Neural cell (in vitro differentiated cells): ENCODE data around the gene ZFP36L2. TPM values are rescaled to one million over a fixed set of nuclear protein-coding genes. Genes with fewer than 3 reads are reported as not detected.

Experiments used
- H2AFZ ChIP-seq: fragments of 200-600, 300-800 bp; sonication (generic), shearing (Covaris generic); 2 replicates; pipeline ENCODE4 v1.6.0; 2014; ENCODE audit warnings: low read depth, mild to moderate bottlenecking, antibody characterized with exemption, low read length, moderate library complexity
- H3F3A ChIP-seq: fragments of 200-600 bp; shearing (Covaris generic); 2 replicates; pipeline ENCODE4 v1.6.1; 2016; ENCODE audit warnings: mild to moderate bottlenecking, moderate library complexity, mixed read lengths, antibody characterized with exemption, low read length; ENCODE audit not compliant: insufficient read depth, poor library complexity, severe bottlenecking
- H3K27ac ChIP-seq: fragments of 200-600, 300-800 bp; sonication (generic), shearing (Covaris generic); 2 replicates; pipeline ENCODE4 v1.5.1; 2014; ENCODE audit warnings: mild to moderate bottlenecking, low read length, moderate library complexity
- H3K27me3 ChIP-seq: fragments of 300-800, 200-600 bp; sonication (generic), shearing (Covaris generic); 2 replicates; pipeline ENCODE4 v1.6.0; 2014; ENCODE audit warnings: mild to moderate bottlenecking, low read depth, low read length, moderate library complexity; ENCODE audit not compliant: insufficient read depth
- H3K36me3 ChIP-seq: fragments of 300-800, 200-600 bp; sonication (generic), shearing (Covaris generic); 2 replicates; pipeline ENCODE4 v1.5.1; 2014; ENCODE audit warnings: mild to moderate bottlenecking, antibody characterized with exemption, low read length, moderate library complexity; ENCODE audit not compliant: insufficient read depth
- H3K4me2 ChIP-seq: fragments of 300-800, 200-600 bp; sonication (generic), shearing (Covaris generic); 2 replicates; pipeline ENCODE4 v1.6.0; 2014; ENCODE audit warnings: mild to moderate bottlenecking, low read length
- H3K4me3 ChIP-seq: fragments of 300-800, 200-600 bp; sonication (generic), shearing (Covaris generic); 2 replicates; pipeline ENCODE4 v1.5.1; 2014; ENCODE audit warnings: mild to moderate bottlenecking, low read length, moderate library complexity
- H3K79me2 ChIP-seq: fragments of 200-600 bp; shearing (Covaris generic); replicated peaks from 2 replicates; pipeline ENCODE4 v1.6.0; 2014; ENCODE audit warnings: mild to moderate bottlenecking, low read length, moderate library complexity; ENCODE audit not compliant: insufficient read depth
- H3K9ac ChIP-seq: fragments of 300-800, 200-600 bp; sonication (generic), shearing (Covaris generic); 2 replicates; pipeline ENCODE4 v1.6.1; 2016; ENCODE audit warnings: mild to moderate bottlenecking, low read length, mixed read lengths
- H3K9me2 ChIP-seq: fragments of 200-600 bp; shearing (Covaris generic); 2 replicates; pipeline ENCODE4 v1.6.1; 2016; ENCODE audit warnings: mild to moderate bottlenecking, low read length, mixed read lengths; ENCODE audit not compliant: insufficient read depth
- H3K9me3 ChIP-seq: fragments of 200-600, 300-800 bp; sonication (generic), shearing (Covaris generic); 2 replicates; pipeline ENCODE4 v1.6.1; 2016; ENCODE audit warnings: mild to moderate bottlenecking, mixed run types, low read length, moderate library complexity, mixed read lengths
- H4K20me1 ChIP-seq: fragments of 200-600 bp; shearing (Covaris generic); 2 replicates; pipeline ENCODE4 v1.6.1; 2016; ENCODE audit warnings: mild to moderate bottlenecking, mixed run types; ENCODE audit not compliant: insufficient read depth
- EP300 ChIP-seq: fragments of 450-650 bp; conservative IDR thresholded peaks from 2 replicates; pipeline ENCODE4 v1.6.1; 2014; ENCODE audit warnings: antibody characterized with exemption, mild to moderate bottlenecking, moderate library complexity; ENCODE audit not compliant: poor library complexity, severe bottlenecking
- EZH2 ChIP-seq: fragments of 200-600, 300-800 bp; shearing (Covaris generic), sonication (generic); IDR thresholded peaks from 2 replicates; pipeline ENCODE4 v1.6.1; 2014; ENCODE audit warnings: antibody characterized with exemption, low read length, borderline replicate concordance, mild to moderate bottlenecking; ENCODE audit not compliant: insufficient read depth, poor library complexity, severe bottlenecking
- MXI1 ChIP-seq: fragments of 450-650 bp; conservative IDR thresholded peaks from 2 replicates; pipeline ENCODE4 v1.6.1; 2014; ENCODE audit warnings: antibody characterized with exemption, mild to moderate bottlenecking; ENCODE audit not compliant: poor library complexity, severe bottlenecking
- POLR2AphosphoS5 ChIP-seq: IDR thresholded peaks from 2 replicates; pipeline ENCODE4 v1.6.1; 2012
- RAD21 ChIP-seq: fragments of 450-650 bp; conservative IDR thresholded peaks from 2 replicates; pipeline ENCODE4 v1.6.1; 2014; ENCODE audit warnings: antibody characterized with exemption, mild to moderate bottlenecking, moderate library complexity
- REST ChIP-seq: IDR thresholded peaks from 2 replicates; pipeline ENCODE4 v1.6.1; 2012; ENCODE audit warnings: borderline replicate concordance
- SMC3 ChIP-seq: fragments of 450-650 bp; conservative IDR thresholded peaks from 2 replicates; pipeline ENCODE4 v1.6.1; 2014; ENCODE audit warnings: antibody characterized with exemption, mild to moderate bottlenecking, moderate library complexity; ENCODE audit not compliant: poor library complexity
- TAF1 ChIP-seq: IDR thresholded peaks from 2 replicates; pipeline ENCODE4 v1.6.1; 2012; ENCODE audit warnings: low read depth
- polyA minus RNA-seq: library from RNA; depleted of rRNA, polyadenylated mRNA; stranded (reverse); fragments of >200 nt; gene quantifications from 2 replicates; pipeline ENCODE4 v1.2.3, GENCODE V29; 2014
- polyA plus RNA-seq: library from polyadenylated mRNA; depleted of rRNA; stranded (reverse); fragments of >200 nt; gene quantifications from 2 replicates; pipeline ENCODE4 v1.2.3, GENCODE V29; 2014
- TF ChIP-seq, protein P1 (sequence below): fragments of 450-650 bp; IDR thresholded peaks from 2 replicates; pipeline ENCODE4 v1.5.1; 2014; ENCODE audit warnings: antibody characterized with exemption, mild to moderate bottlenecking, moderate library complexity; ENCODE audit not compliant: poor library complexity, severe bottlenecking

The ZFP36L2 gene, protein sequence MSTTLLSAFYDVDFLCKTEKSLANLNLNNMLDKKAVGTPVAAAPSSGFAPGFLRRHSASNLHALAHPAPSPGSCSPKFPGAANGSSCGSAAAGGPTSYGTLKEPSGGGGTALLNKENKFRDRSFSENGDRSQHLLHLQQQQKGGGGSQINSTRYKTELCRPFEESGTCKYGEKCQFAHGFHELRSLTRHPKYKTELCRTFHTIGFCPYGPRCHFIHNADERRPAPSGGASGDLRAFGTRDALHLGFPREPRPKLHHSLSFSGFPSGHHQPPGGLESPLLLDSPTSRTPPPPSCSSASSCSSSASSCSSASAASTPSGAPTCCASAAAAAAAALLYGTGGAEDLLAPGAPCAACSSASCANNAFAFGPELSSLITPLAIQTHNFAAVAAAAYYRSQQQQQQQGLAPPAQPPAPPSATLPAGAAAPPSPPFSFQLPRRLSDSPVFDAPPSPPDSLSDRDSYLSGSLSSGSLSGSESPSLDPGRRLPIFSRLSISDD
- polyA plus RNA-seq (0.33 and 0.92 TPM in 2 replicates), polyA minus RNA-seq (0.49 and 0.58 TPM in 2 replicates)

- Histone ChIP-seq H3K4me2 (peak within 1 kb of the TSS; percentile 24), H3K9me3 (peaks cover 8% of the 10 kb centered on the region), H3K9ac (peak within 1 kb of the TSS; percentile 57), H3K79me2 (peaks cover 9% of the 10 kb centered on the region), H4K20me1 (no peaks in the 10 kb centered on the region), H3F3A (peaks cover 6% of the 10 kb centered on the region), H2AFZ (peak within 1 kb of the TSS; percentile 33), H3K27ac (no peak within 1 kb of the TSS), H3K36me3 (no peaks in the 10 kb centered on the region), H3K4me3 (peak within 1 kb of the TSS; percentile 81), H3K9me2 (no peaks in the 10 kb centered on the region), H3K27me3 (peaks cover 46% of the 10 kb centered on the region)
- TF ChIP-seq, protein P1, sequence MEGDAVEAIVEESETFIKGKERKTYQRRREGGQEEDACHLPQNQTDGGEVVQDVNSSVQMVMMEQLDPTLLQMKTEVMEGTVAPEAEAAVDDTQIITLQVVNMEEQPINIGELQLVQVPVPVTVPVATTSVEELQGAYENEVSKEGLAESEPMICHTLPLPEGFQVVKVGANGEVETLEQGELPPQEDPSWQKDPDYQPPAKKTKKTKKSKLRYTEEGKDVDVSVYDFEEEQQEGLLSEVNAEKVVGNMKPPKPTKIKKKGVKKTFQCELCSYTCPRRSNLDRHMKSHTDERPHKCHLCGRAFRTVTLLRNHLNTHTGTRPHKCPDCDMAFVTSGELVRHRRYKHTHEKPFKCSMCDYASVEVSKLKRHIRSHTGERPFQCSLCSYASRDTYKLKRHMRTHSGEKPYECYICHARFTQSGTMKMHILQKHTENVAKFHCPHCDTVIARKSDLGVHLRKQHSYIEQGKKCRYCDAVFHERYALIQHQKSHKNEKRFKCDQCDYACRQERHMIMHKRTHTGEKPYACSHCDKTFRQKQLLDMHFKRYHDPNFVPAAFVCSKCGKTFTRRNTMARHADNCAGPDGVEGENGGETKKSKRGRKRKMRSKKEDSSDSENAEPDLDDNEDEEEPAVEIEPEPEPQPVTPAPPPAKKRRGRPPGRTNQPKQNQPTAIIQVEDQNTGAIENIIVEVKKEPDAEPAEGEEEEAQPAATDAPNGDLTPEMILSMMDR, result no peak
- TF ChIP-seq EZH2, result no peak
- peak; percentile 20 for TF ChIP-seq SMC3
Measured at GRCh38 chr2:43226558-43226954, at the start of gene ZFP36L2. Gene ZFP36L2 (minus strand): TSS chr2:43226606. CDS start chr2:43226315, 291 bp downstream.

DNA sequence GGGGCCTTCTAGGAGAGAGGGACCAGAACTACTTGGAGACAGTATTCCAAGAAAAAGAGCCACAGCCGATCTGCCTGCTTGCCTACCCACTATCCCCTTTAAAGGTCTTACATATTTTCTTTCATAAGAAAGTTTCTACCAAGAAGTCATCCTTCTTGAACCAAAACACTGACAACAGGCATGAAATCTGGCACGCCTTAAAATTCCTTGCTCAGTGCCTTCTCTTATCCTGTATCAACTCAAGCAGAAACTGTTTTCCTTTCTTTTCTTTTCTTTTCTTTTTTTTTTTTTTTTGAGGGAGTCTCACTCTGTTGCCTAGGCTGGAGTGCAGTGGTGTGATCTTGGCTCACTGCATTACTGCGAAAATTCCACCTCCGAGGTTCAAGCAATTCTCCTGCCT is 48.3 kb upstream of the ZFP36L2 start:
- H3K4me2 ChIP-seq, result no peak overlapping the region
- TF ChIP-seq POLR2AphosphoS5 (no peak), TAF1 (no peak), SMC3 (no peak), EP300 (no peak), EZH2 (no peak), RAD21 (no peak), MXI1 (no peak), REST (no peak)
- TF ChIP-seq, protein P1, result no peak

More for the DNA sequence above, 48.3 kb upstream of the ZFP36L2 start:
- Histone ChIP-seq H3K27me3 (no peaks in the 10 kb centered on the region), H4K20me1 (no peaks in the 10 kb centered on the region), H3K9me2 (no peaks in the 10 kb centered on the region), H3K9ac (no peak overlapping the region), H2AFZ (no peak overlapping the region), H3K4me3 (no peak overlapping the region), H3K27ac (no peak overlapping the region), H3K36me3 (no peaks in the 10 kb centered on the region), H3F3A (no peaks in the 10 kb centered on the region), H3K79me2 (no peaks in the 10 kb centered on the region), H3K9me3 (no peaks in the 10 kb centered on the region)
